SH-SY5Y (cell line): Measurements from ENCODE around the gene AKIP1.

Source experiments
- GATA2 ChIP-seq: IDR thresholded peaks from 2 replicates; pipeline ENCODE4 v1.6.1; 2011; ENCODE audit warnings: mild to moderate bottlenecking, low read depth, low read length
- GATA3 ChIP-seq: IDR thresholded peaks from 2 replicates; pipeline ENCODE4 v1.6.1; 2011; ENCODE audit warnings: low read depth, mild to moderate bottlenecking, low read length, moderate library complexity

Gene AKIP1

DNA sequence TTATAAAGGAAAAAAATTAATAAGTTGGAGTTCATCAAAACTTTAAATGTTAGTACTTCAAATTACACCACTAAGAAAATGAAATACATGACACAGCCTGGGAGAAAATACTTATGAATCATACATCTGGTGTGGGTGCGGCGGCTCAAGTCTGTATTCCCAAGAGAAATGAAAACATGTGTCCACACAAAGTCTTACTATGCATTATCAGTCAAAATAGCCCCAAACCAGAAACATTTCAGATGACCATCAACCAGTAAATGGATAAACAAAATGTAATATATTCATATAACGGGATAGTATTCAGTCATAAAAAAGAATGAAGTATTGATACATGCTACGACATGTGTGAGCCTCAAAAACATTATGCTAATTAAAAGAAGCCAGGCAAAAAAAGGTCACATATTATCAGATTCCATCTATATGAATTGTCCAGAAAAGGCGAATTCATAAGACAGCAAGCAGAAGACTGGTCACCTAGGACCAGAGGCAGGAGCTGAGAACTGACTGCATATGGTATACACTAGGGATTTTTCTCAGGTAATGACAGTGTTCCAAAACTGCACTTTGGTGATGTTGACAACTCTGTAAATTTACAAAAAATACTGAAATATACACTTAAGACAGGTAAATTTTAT lies 5.3 kb upstream of the AKIP1 start:
- no peak for TF ChIP-seq GATA3
- no peak for TF ChIP-seq GATA2

GRCh38 chr11:8907116-8907515 lies 3.9 kb upstream of the AKIP1 start:
- no peak for TF ChIP-seq GATA3
- no peak for TF ChIP-seq GATA2

DNA sequence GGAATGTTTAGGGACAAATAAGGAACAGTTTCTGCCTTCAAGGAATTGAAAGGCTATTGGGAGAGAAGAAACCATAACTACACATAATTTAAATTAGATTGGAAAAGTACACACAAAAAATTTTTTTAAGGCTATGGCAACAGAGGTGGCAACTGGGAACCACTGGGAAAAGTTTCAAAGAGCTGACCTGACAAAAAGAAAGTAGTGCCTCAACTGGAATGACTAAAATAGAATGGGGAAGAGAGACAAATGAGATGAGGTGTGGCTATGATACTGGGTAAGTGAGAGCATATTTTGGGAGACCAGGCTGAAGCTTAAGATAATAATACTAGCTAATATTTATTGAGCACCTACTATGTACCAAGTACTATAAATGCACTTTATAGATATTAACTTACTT lies 2.9 kb upstream of the AKIP1 start:
- TF ChIP-seq GATA2 (no peak), GATA3 (no peak)

DNA sequence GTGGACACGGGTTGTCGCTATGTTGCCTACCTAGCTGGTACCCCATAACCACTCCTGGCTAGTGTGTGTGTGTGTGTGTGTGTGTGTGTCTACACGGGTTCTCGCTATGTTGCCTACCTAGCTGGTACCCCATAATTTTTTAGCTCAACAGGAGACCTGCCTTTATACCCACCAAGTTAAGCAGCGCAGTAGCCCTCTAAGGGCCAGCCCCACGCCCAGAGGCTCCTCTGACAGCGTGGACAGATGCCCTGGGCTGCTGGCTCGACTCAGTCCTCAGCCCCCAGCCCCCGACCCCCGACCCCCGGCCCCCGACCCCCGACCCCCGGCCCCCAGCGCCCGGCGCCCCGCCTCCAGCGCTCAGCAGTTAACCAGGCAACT lies 351 bp upstream of the AKIP1 start:
- TF ChIP-seq GATA3 (no peak), GATA2 (no peak)

- TF ChIP-seq GATA3 (no peak), GATA2 (no peak)
These were observed 3.1 kb downstream of the AKIP1 start for GRCh38 chr11:8913961-8914660.

GRCh38 chr11:8914661-8915018 lies 3.7 kb downstream of the AKIP1 start:
- TF ChIP-seq GATA3 (no peak), GATA2 (no peak)

- TF ChIP-seq GATA3 (no peak), GATA2 (no peak)
These were observed 6.3 kb downstream of the AKIP1 start for GRCh38 chr11:8917157-8917825.

GRCh38 chr11:8922691-8923090 lies 11.7 kb downstream of the AKIP1 start:
- TF ChIP-seq GATA2 (no peak), GATA3 (no peak)

- TF ChIP-seq GATA3: no peak
- TF ChIP-seq GATA2: no peak
These were observed 14.7 kb downstream of the AKIP1 start for GRCh38 chr11:8925711-8926110.

- TF ChIP-seq GATA3: no peak
- TF ChIP-seq GATA2: no peak
These were observed 15.2 kb downstream of the AKIP1 start for GRCh38 chr11:8926236-8926635.

GRCh38 chr11:8927233-8927632 lies 16.2 kb downstream of the AKIP1 start:
- TF ChIP-seq GATA2: no peak
- TF ChIP-seq GATA3: no peak

- TF ChIP-seq GATA3: no peak
- TF ChIP-seq GATA2: no peak
These were observed 17.2 kb downstream of the AKIP1 start for GRCh38 chr11:8928205-8928604.

DNA sequence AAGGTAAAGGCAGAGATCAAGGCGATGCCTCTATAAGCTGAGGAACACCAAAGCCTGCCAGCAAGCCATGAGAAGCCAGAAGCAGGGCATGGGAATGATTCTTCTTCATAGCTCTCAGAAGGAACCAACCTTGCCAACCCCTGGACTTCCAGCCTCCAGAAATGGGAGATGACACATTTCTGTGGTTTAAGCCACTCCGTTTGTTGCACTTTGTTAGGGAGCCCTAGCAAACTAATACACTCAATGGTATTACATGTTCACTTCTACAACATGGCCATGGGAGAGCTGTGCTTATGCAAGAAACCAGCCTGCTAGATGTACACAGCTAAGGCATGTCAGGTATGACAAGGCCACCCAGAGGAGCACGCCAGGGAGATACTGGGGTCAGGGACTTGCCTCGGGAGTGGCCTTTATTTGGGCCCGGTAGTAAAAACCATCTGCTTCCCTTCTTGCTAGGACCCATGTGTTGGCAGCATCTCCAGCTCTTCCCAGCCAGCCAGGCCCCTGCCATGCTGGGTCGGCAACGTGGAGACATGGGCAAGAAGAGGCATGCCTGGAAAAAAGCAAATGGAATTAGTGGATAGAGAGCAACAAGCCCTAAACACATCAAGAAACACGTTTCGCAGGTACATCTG lies 18.1 kb downstream of the AKIP1 start:
- TF ChIP-seq GATA3 (no peak), GATA2 (no peak)

GRCh38 chr11:8930456-8931175 lies 19.6 kb downstream of the AKIP1 start:
- TF ChIP-seq GATA3 (no peak), GATA2 (no peak)

- TF ChIP-seq GATA2 (no peak), GATA3 (no peak)
These were observed 21.7 kb downstream of the AKIP1 start, which contains the start of gene C11orf16 for GRCh38 chr11:8932564-8933180. Gene C11orf16 (minus strand): TSS chr11:8932947. CDS start chr11:8932308, 639 bp downstream.
